GOT3 (cell line): ENCODE measurements around the gene CBX5.
"Not testable (repeated sequence)": the region's sequence is repeated elsewhere in the genome, so short reads cannot be mapped to it uniquely, and the experiment has no call there.

Source experiments
- DNase-seq: peaks from one replicate; lab custom pipeline; 2025; ENCODE audit warnings: mixed read lengths; lab: John Stamatoyannopoulos, UW

CBX5 gene

GRCh38 chr12:54197010-54197409, 82.9 kb downstream of the CBX5 start:
- DNase-seq = no peak

- no peak for DNase-seq
Measured at GRCh38 chr12:54196396-54196795, 83.5 kb downstream of the CBX5 start.

- no peak for DNase-seq
Measured at GRCh38 chr12:54195737-54196347, 84.1 kb downstream of the CBX5 start.

- DNase-seq = no peak
Measured at GRCh38 chr12:54195080-54195736, 84.7 kb downstream of the CBX5 start.

- not testable (repeated sequence) for DNase-seq
Measured at GRCh38 chr12:54194611-54195010, 85.3 kb downstream of the CBX5 start.

GRCh38 chr12:54193434-54193833, 86.5 kb downstream of the CBX5 start:
- no peak for DNase-seq

- DNase-seq = peak; percentile 8
Measured at GRCh38 chr12:54191550-54192022, 88.3 kb downstream of the CBX5 start.

GRCh38 chr12:54191126-54191525, 88.8 kb downstream of the CBX5 start:
- DNase-seq = no peak

- no peak for DNase-seq
Measured at GRCh38 chr12:54189198-54189539, 90.8 kb downstream of the CBX5 start.

- no peak for DNase-seq
Measured at GRCh38 chr12:54187075-54187474, 92.8 kb downstream of the CBX5 start.

- DNase-seq = no peak
Measured at GRCh38 chr12:54185919-54186318, 94.0 kb downstream of the CBX5 start.

- not testable (repeated sequence) for DNase-seq
Measured at GRCh38 chr12:54185297-54185696, 94.6 kb downstream of the CBX5 start.

- DNase-seq = no peak
Measured at GRCh38 chr12:54184024-54184805, 95.7 kb downstream of the CBX5 start.

GRCh38 chr12:54182981-54183380, 96.9 kb downstream of the CBX5 start:
- no peak for DNase-seq

- no peak for DNase-seq
Measured at GRCh38 chr12:54182086-54182485, 97.8 kb downstream of the CBX5 start.
